HG03432 (cell line): ENCODE results near the gene OR4K17.
"Not testable (repeated sequence)": the region's sequence is repeated elsewhere in the genome, so short reads cannot be mapped to it uniquely, and the experiment has no call there.

Experiments
- ATAC-seq: cut with Tn5 transposase; IDR thresholded peaks from one replicate; pipeline ENCODE4 v1.9.1; 2021; ENCODE audit warnings: mild to moderate bottlenecking, moderate library complexity; ENCODE audit not compliant: unreplicated experiment

OR4K17 gene

DNA sequence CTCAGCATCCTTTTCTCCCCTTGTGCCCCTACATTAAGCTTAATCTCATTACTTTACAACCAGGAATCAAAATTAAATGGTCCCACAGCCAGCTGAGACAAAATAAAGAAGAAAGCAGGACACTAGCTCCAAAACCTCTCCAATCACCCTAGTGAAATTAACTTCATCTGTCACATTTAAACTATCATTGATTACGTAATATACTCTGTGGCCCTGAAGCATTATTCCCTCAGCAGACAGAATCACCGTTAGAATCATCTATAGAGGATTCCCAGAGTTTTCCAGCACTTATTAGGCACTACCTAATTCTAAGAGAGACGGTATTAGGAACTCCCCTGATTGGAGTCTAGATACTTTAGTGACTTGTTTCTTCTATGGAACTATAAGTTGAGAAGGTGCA, at the start of gene OR4K17:
Gene OR4K17 (plus strand): TSS at position 302 of the 400 bp plus-strand sequence. CDS start 6,761 bp downstream, outside the sequence.
- ATAC-seq: no peak

- no peak for ATAC-seq
Measured at GRCh38 chr14:20092050-20092449, 18.5 kb upstream of the OR4K17 start.

DNA sequence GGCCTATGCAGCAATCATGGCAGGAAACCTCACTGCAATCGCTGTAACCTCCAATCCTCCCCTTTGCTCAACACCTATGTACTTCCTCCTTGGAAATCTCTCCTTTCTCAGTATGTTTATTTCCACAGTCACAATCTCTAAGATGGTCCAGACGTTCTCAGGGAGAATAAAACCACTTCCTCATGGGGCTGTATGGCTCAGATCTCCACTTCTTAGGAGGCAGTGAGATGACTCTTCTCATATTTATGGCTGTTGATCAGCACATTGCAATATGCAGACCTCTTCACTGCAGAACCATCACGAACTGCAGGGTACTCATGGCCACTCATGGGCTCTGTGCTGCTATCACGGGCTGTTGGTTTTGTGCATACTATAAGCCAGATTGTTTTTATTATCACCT, 17.1 kb upstream of the OR4K17 start:
- ATAC-seq: no peak

DNA sequence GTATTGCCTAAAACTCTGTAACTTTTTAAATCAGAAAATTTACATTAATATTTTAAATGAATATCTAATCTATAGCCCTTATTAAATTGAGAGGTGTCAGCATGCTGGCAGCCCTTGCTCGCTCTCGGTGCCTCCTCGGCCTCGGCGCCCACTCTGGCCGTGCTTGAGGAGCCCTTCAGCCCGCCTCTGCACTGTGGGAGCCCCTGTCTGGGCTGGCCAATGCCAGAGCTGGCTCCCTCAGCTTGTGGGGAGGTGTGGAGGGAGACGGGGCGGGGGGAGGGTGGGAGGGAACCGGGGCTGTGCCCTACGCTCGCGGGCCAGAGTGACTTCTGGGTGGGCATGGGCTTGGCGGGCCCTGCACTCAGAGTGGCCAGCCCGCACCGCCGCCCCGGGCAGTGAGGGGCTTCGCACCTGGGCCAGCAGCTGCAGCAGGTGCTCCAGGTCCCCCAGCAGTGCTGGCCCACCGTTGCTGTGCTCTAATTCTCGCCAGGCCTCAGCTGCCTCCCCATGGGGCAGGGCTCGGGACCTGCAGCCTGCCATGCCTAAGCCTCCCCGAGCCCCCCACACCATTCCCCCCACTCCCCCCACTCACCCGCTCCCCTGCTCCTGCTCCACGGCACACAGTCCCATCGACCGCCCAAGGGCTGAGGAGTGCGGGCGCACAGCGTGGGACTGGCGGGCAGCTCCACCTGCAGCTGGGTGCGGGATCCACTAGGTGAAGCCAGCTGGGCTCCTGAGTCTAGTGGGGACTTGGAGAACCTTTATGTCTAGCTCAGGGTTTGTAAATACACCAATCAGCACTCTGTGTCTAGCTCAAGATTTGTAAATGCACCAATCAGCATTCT, 11.4 kb upstream of the OR4K17 start:
- not testable (repeated sequence) for ATAC-seq

DNA sequence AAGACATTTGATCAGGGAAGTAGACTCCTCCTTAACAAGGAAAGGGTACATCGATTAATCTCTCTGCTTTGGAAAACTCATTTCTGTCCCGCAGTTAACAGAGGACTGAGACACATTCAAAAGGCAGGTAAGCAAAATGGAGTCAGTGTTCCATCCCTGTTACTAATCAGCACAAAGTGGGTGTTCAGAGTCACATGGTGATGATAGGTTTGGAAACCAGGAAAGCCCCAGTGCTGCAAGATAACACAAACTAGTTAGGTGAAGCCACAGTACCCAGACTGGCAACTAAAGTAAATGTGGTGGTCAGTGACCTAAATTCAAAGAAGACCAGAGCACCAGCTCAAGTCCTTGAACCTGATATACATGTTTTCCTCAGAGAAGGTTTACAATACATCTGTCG, 1.8 kb downstream of the OR4K17 start:
- ATAC-seq: no peak

DNA sequence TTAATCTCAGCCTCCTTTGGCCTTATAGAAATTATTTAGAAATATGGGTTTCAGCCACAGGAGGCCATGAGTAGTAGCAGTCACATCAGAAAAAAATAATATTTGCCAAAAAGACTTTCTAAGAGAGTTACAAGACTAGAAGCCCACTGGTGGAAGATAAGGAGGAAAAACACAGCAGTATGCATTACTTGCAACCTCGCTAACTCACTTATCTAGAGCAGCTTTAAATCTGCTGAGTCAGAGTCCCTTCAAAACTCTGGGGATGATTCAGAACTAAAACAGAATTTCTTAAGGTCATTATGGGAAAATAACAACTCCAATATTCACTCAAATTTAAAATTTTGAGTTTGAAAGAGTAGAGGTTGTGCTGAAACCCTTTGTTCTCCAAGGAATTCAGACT, 6.2 kb downstream of the OR4K17 start:
- ATAC-seq: no peak

- ATAC-seq: no peak
Measured at GRCh38 chr14:20118795-20119194, 8.3 kb downstream of the OR4K17 start.

DNA sequence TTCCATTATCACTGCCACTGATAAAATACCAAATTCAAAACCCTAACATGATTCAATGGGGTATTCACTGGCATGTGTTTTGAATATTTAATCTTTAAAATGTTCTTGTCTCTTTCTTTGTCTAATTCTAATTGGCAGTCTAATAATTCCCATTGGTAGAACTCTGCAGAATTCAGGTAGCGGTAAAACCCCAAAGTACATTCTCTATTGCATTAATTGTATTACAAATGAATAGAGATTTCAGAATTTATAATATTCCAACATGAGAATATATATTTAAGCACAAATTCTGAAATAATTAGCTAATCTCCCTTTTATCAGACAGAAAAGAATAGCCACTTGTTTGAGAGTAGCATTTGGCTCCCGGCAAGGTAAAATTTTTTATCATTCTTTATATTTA, 28.0 kb downstream of the OR4K17 start, which contains the start of gene OR4N5:
Gene OR4N5 (plus strand): TSS at position 301 of the 400 bp plus-strand sequence. CDS start 4,916 bp downstream, outside the sequence.
- ATAC-seq: no peak

GRCh38 chr14:20143911-20144310, 33.4 kb downstream of the OR4K17 start:
- no peak for ATAC-seq

DNA sequence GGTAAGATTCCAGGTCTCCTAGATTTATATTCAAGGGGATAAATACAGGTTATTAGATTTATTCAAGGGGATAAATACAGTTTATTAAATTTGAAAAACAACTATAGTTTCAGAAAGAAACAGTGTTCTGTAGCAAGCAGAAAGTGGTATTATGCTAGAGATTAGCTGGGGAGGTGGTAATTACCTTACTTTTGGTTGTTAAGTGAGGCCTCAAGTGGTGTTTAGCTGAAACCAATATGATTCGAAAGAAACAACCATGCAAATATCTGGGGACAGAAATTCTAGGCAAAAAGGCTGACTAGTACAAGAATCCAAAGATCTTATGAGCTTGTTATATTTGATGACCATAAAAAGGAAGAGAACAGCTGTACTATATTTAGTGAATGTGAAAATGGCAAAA, 34.3 kb downstream of the OR4K17 start:
- ATAC-seq: no peak

- ATAC-seq: no peak
Measured at GRCh38 chr14:20164462-20164861, 53.9 kb downstream of the OR4K17 start.

DNA sequence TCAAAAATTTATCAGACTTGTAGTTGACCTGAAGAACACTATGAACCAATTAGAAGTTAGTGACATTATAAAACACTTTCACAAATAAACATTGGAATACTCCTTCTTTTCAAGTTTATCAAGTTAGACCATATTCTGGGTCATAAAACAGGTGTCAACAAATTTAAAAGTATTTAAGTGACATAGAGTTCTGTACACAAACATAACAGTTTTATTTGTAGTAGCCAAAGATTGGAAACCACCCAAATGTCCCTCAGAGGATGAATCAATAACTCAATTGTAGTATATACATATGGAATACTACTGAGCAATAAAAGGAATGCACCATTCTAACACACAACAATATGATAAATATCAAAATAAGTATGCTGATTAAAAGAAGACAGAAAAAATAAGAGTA, 56.6 kb downstream of the OR4K17 start:
- ATAC-seq: no peak

- not testable (repeated sequence) for ATAC-seq
Measured at GRCh38 chr14:20169852-20170251, 59.3 kb downstream of the OR4K17 start.
